Raji (cell line): ENCODE results near the gene MED27.

Experiments
- POLR2A ChIP-seq: IDR thresholded peaks from 2 replicates; pipeline ENCODE4 v1.6.1; 2011; ENCODE audit warnings: low read depth, low read length, control low read depth; ENCODE audit not compliant: insufficient read depth

MED27 gene, protein sequence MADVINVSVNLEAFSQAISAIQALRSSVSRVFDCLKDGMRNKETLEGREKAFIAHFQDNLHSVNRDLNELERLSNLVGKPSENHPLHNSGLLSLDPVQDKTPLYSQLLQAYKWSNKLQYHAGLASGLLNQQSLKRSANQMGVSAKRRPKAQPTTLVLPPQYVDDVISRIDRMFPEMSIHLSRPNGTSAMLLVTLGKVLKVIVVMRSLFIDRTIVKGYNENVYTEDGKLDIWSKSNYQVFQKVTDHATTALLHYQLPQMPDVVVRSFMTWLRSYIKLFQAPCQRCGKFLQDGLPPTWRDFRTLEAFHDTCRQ

DNA sequence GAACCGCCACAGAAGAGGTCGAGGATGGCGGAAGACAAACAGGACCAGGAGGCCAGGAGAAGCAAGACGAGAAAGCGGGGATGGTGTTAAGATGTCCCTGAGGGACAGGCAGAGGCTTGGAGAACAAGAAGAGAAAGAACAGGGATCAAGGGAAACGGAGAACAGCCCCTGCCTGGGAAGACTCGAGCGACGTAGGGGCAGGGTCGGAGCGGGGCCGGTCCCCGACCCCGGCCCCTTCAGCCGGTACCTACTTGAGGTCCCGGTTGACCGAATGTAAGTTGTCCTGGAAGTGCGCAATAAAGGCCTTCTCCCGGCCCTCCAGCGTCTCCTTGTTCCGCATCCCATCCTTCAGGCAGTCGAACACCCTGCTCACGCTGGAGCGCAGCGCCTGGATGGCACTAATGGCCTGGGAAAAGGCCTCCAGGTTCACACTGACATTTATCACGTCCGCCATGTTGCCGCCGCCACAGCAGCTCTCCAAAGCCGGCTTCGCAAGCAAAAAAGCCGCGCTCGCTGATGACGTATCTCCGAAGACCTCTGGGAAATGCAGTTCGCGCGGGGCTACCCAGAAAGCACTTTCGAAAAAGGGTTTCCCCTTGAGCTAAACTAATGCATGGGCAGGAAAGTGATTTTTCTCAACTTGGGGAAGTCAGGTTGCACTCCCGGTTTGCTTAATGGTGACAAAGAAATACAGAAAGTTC is at the start of gene MED27:
TSS of gene MED27 (minus strand) at position 477 of the 701 bp plus-strand sequence. CDS start at position 454, 23 bp downstream.
- TF ChIP-seq POLR2A = peak; percentile 66

DNA sequence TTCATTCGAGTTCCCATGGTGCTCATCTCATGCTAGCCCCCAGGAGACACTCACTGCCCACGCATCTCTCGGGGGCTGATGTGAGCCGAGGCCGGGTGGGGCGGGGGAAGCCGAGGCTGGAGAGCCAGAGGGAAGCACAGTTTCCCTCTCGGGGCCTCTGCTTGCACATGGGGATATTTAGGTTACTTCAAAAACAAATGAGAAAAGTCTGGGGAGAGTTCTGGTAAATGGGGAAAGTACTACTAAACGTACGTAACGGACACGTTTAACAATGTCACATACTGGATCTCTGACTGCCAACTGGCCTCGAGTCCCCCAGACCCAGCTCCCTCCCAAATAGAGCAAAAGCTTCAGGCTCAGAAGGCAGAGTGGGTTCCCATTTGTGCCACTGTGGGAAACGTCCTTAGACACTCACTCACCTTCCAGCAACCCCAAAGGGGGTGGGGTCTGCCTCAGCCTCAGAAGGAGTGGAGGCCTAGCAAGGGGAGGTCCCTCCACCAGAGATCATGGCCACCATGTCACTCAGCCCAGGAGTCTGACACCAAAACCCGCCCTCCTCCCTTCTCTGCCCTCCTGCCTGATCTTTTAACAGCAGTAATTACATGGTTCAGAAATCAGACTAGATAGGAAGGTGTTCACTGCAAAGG is 48.3 kb upstream of the MED27 start:
- TF ChIP-seq POLR2A = no peak

DNA sequence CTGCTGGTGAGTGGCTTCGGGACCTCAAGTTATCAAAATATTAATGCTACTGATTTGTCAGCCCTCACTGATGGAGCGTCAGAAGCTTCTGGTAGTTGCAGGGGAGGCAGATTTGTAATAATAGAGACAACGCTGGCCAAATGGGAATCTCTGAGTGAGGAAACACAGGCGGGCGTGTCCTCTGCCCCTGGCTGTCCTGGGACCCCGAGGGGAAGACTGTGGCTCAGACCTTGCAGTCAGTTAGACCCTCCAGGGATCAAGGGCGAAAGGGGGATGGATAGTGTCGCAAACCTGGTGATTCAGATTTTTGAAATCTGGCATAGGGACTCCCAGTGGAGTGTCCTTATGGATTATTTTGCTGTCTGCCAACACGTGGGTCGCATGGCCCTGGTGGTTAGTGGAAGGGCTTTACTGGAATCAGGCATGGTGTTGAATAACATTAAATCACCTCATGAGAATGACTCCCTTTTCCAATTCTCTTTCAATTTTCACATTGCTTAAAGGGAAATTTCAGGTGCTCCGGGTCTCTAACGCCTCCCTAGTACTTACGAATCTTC is 47.1 kb upstream of the MED27 start:
- no peak for TF ChIP-seq POLR2A

DNA sequence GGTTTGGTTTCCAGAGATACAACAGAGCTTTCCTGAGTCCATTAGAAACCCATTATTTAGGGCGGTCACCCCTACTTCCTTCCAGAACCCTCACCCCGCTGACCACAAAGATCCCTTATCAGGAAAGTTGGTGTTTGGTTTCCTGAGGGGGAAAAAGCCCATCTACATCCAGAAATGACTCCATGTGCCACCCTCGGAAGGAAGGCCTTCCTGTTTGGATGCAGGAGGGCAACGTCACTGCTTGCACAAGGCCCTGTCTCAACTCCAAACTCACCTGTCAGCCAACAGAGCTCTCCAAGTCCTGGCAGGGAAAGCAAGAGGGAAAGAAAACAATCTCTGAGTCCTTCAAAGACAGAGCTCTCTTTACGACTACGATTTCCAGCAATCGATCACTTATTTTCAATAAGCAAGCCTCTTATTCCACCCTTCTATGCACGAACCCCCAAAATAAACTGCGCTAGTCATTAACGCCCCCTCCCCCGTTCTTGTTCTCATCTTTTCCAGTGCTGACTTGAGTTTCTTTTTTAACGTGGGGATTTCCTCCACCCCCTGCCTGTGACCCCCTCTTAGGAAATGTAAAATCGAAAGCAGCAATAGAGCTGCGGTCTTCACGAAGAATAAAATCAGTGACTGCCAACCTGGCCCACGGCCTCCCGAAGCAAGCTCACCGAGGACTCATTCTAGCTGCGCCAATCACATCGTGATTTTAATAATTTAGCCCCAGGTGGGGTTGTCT is 46.4 kb upstream of the MED27 start:
- no peak for TF ChIP-seq POLR2A

DNA sequence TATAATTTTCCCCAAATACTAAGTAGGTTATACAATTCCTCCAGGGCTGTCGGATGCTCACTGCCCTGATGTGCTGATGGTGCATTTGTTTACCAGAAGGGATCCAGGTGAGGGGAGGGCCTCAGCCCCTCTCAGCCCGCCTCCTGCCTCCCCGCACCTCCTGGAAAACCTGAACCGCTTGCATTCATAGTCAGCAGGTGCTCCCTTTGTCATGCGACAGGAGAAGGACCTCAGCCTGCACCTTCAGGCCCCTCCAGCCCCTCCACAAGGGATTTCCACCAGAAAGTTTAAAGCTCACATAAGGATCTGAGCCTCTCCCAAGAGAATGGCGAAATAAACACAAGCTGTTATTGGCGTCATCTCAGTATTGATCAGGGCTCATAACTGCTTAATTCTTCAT is 45.7 kb upstream of the MED27 start:
- no peak for TF ChIP-seq POLR2A

DNA sequence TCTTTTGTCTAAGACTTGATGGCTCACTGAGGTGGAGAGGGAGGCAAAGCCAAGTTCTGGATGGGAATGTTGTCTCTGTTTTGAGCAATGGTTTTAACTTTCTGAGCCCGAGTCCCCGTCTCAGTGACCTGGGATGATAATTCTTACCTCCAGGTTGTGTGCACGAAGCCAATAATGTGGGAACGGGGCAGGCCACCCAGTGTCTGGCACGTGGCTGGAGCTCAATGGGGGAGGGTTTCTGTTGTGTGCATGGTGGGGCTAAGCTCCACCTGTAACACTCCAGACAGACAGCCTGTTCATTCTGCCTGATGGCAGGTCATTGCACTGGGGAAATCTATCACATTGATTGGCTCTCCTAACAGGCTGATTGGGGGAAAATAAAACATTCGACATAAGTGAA is 45.1 kb upstream of the MED27 start:
- no peak for TF ChIP-seq POLR2A

DNA sequence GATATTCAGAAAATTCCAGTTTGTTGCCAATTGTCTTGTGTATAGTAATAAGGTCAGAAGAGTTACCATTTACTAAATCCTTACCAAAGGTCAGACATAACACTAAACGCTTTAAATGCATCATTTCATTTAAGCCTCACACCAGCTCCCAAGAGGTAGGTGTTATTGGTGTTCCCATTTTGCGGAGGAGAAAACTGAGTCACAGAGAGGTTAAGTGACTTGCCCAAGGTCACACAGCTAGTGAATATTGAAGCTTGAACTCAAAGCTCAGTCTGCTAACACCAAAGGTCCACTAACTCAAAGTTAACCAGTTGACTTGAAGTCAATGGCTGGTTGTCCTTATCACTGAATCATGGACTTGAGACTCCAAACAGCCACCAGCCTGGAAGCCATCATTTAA is 41.4 kb upstream of the MED27 start:
- TF ChIP-seq POLR2A = no peak

DNA sequence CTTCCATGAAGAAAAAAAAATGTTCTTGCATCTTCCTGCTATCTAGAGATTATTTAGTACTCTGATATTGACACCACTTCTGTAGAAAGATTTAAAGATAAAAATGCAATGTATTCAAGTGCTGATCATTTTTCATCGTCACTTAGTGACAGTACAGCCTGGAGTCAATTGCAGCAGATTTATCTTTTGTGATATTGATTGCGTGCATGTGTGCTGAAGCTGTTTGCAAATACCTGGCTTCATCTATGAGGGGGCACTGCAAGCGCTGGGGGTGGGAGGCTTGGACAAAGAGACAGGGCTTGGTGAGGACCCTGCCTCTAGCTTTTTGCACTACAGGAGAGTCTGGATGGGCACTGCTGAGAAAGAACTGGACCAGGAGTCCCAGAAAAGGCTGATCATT is 38.0 kb upstream of the MED27 start:
- no peak for TF ChIP-seq POLR2A

DNA sequence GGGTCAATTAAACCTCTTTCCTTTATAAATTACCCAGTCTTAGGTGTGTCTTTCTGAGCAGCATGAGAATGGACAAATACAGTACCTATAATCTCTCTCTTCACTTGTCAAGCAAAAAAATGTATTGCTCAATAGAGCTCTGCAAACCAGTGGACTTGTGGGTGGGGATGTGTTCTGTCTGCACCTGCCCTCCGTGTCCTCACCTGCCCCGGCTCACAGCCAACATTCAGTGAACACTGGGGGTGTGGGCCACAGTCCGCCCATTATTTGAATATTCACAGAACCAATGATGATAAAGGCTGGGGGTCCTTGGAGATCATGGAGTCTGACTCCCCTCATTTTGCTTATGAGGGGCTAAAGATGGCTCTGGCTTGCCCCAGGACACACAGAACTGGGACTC is 36.9 kb upstream of the MED27 start:
- TF ChIP-seq POLR2A = no peak

DNA sequence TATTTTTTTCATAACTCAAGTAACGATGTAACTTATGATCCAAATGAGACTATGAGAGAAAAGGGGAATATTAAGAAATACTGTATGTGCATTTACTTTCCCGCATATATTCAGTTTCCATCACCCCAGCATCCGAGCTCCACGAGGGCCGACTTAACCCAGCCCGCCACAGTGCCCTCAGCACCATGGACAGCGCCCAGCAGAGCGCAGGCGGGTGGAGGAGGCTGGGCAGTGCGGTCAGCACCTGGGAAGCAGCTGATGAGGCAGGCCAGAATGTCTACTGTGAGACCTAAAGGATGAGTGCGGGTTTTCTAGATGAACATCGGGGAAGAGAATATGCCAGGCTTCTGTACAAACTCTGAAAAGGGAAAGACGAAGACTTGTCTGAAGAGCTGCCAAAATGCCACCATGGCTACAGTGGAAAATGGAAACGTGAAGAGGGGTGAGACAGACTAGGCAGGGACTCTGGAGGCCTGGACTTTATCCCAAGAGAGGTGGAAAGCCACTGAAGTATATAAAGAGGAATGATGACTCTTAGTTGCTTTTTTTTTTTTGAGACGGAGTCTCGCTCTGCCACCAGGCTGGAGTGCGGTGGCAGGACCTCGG is 34.5 kb upstream of the MED27 start:
- TF ChIP-seq POLR2A = no peak

DNA sequence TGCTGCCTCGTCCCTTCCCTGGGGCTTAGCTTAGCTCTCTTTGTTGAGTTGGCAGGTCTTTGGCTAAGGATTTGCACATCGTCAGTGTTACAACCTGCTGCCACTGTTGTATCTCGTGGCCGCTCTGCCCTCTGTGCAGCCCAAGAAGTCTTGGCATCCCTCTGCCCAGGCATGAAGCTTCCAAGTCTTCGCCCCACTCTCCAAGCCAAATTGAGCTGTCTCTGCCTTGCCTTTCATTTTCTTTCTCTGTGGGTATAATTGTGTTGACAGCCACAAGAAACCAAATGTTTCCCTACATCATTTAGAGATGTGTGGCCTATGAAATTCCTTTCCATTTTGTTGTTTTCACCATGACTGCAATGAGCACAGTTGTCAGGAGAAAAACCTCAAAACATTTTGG is 29.6 kb upstream of the MED27 start:
- TF ChIP-seq POLR2A = no peak

DNA sequence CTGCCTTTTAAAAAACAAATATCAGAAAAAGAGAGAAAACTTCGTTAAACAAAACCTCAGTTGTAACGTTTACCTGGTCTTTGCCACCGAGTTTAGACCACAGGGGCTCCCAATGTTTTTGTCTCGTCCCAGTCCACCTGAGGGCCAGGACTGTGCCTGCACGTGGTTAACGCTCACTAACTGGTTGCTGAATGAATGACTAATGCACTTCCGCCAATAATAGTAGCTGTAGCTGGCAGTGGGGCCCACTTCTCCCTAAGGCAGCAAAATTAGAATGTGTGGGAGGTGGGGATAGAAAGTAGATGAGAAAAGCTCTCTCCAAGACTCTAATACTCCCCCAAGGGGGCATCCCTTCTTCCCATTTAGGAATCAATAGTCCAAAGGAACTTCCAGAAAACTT is 29.1 kb upstream of the MED27 start:
- TF ChIP-seq POLR2A = no peak

DNA sequence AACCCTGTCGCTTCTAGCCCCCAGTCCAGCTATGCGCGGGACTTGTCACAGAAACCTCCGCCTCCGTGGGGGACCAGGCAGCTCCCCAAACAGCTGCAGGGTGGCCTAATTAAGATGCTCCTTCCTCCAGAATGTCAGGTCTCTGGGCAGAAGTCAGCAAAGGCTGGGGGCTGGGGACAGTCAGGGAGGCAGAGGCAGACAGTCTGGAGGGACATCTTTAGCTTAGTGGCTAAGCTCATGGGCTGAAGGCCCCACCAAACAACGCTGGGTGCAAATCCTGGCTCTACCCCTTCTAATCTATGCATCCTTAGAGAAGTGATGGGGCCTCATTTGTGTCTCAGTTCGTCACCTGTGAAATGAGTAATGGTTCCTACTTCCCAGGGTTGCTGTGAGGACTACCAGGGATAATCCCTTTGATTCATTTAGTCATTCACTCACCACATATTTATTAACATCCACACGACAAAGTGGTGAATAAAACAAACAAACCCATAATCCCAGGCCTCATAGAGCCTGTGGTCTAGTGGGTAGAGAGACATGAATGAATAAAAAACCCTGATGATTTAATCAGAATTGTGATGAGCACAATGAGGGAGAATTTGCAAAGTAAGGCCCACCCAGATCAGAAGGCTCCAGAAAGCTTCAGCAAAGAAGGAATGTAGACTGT is 20.2 kb upstream of the MED27 start:
- no peak for TF ChIP-seq POLR2A

DNA sequence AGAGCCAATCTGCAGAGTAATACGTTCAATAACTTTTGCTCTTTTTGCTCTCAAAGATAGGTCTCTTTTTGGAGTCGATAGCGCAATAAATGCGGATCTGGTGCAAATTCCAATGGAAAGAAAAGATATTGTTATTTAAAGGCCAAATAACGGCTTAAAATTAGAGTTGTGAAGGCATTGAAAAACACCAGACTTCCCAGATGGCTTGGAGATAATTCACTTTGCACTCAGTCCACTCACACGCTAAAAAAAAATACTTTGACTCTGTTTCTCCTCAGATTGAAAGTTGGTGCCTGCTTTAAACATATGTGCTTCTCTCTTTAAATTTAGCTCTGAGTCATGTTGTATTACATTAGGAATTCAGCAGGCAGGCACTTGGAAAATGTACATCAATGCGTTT is 19.5 kb upstream of the MED27 start:
- no peak for TF ChIP-seq POLR2A
